ENCODE data around the gene NTN1.

The NTN1 gene

GRCh38 chr17:9006175-9006767 is 15.0 kb upstream of the NTN1 start:
- no peak for DNase-seq

- no peak for DNase-seq
These were observed 14.1 kb upstream of the NTN1 start for GRCh38 chr17:9007052-9007714.

GRCh38 chr17:9009096-9009495 is 12.2 kb upstream of the NTN1 start:
- no peak for DNase-seq

GRCh38 chr17:9009737-9010136 is 11.6 kb upstream of the NTN1 start:
- no peak for DNase-seq

GRCh38 chr17:9011001-9011400 is 10.3 kb upstream of the NTN1 start:
- DNase-seq, result no peak

GRCh38 chr17:9016941-9017552 is 4.3 kb upstream of the NTN1 start:
- DNase-seq, result no peak

- DNase-seq, result no peak
These were observed 2.6 kb upstream of the NTN1 start for GRCh38 chr17:9018726-9019125.

GRCh38 chr17:9020096-9020823 is 1.1 kb upstream of the NTN1 start:
- DNase-seq, result no peak

- no peak for DNase-seq
These were observed 519 bp upstream of the NTN1 start for GRCh38 chr17:9020824-9021157.

- no peak for DNase-seq
These were observed 772 bp downstream of the NTN1 start for GRCh38 chr17:9021992-9022572.

- peak; percentile 63 for DNase-seq
These were observed 1.5 kb downstream of the NTN1 start for GRCh38 chr17:9022573-9023391.

- DNase-seq, result peak; percentile 33
These were observed 2.3 kb downstream of the NTN1 start for GRCh38 chr17:9023392-9024218.

- peak; percentile 46 for DNase-seq
These were observed 3.2 kb downstream of the NTN1 start for GRCh38 chr17:9024497-9024896.

- DNase-seq, result no peak
These were observed 5.4 kb downstream of the NTN1 start for GRCh38 chr17:9026741-9027140.

- DNase-seq, result no peak
These were observed 7.1 kb downstream of the NTN1 start for GRCh38 chr17:9028202-9028987.

GRCh38 chr17:9028988-9029570 is 7.8 kb downstream of the NTN1 start:
- DNase-seq, result no peak

GRCh38 chr17:9032151-9032550 is 10.8 kb downstream of the NTN1 start:
- DNase-seq, result no peak

- DNase-seq, result no peak
These were observed 11.3 kb downstream of the NTN1 start for GRCh38 chr17:9032583-9032982.

- DNase-seq, result no peak
These were observed 13.9 kb downstream of the NTN1 start for GRCh38 chr17:9035249-9035648.

- DNase-seq, result no peak
These were observed 15.0 kb downstream of the NTN1 start for GRCh38 chr17:9036336-9036735.

- no peak for DNase-seq
These were observed 16.4 kb downstream of the NTN1 start for GRCh38 chr17:9037736-9038135.

All from activated effector memory CD4-positive, alpha-beta T cell treated with anti-CD3 and anti-CD28 coated beads, Interleukin-2, amount 50 U/mL, for 16 hours (primary cell).